Sciatic nerve (tissue), 2 donors: ENCODE measurements around the gene RAPGEF3. TPM values are rescaled to one million over a fixed set of nuclear protein-coding genes. Genes with fewer than 3 reads are reported as not detected.

Experiments
- ATAC-seq: fragments of 200-7000 bp; cut with Tn5 transposase; one replicate; pipeline ENCODE4 v1.9.1; 2020; ENCODE audit warnings: mild to moderate bottlenecking, moderate library complexity
- DNase-seq: peaks from one replicate; pipeline ENCODE4 v3.0.0-alpha.2; 2020; ENCODE audit warnings: low spot score
- intact Hi-C: fragments of 100-400 bp; cut with DNase I; formaldehyde crosslinking; loops from one replicate; pipeline ENCODE4 v1.14.2; 2022
- total RNA-seq: library from RNA; stranded (reverse); fragmentation: NEBNext Ultra II Directional; extraction: Animal tissue kit (Norgen Biotek cat#: 25700); gene quantifications from one replicate; pipeline ENCODE4 v1.2.1, GENCODE V29; 2021
- donor health status: DM: no; HTN: no; CAD: no.
- donor health status: DM: no; HTN: no; CAD: no.

The RAPGEF3 gene
- total RNA-seq, 1 donor from 2014 or later, result 73.4 TPM

DNA sequence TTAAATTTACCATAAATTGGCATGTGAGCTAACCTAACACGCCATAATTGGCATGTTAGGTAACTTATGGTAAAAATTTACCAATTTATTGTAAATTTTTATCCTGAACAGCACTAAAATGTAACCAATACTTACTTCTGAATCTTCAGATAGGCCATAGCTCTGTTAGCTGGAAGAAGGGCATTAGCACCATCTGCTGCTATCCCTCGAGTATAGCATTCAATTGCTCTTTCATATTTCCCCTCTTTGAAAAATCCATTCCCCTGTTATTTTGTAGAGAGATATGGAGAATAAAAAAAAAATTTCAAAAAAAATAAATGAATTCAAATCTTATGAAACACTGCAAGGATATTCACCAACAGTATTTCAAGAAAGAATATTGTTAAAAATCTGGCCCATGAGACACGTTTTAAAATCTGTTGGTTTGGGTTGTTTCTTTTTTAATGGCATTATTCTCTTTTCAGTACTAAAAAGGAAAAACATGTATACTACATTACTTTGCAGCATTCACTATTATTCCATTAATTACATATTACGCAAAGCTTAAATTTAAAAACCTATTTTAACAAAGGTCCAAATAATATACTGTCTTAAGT lies 71.9 kb downstream of the RAPGEF3 start:
- ATAC-seq, result peak; percentile 48

More for the DNA sequence above, 71.9 kb downstream of the RAPGEF3 start:
- DNase-seq, result no peak
- intact Hi-C loops, result no loop called here

Other genes starting within 250 kb of the RAPGEF3 start
- 25.8 TPM for gene RPAP3, start 52.9 kb downstream of the RAPGEF3 start, total RNA-seq
- 0.40 TPM for gene ENDOU, start 33.4 kb downstream of the RAPGEF3 start, total RNA-seq
- gene SLC48A1, start 14.4 kb upstream of the RAPGEF3 start, total RNA-seq, result 47.9 TPM
- 152 TPM for gene HDAC7, start 61.0 kb upstream of the RAPGEF3 start, total RNA-seq
- gene VDR, start 146.1 kb upstream of the RAPGEF3 start, total RNA-seq, result 1.9 TPM
- gene TMEM106C, start 204.7 kb upstream of the RAPGEF3 start, total RNA-seq, result 47.9 TPM
- gene COL2A1, start 245.6 kb upstream of the RAPGEF3 start, total RNA-seq, result not detected